Measurements from ENCODE around the gene PROX1. TPM values are rescaled to one million over a fixed set of nuclear protein-coding genes. Genes with fewer than 3 reads are reported as not detected.
A peak's percentile ranks its signal among the peaks of the same experiment; 100 is the strongest.

PROX1 gene
- total RNA-seq: 0.28 to 0.36 TPM (median 0.32 TPM) in 3 replicates
- long read RNA-seq: 0 reads

- H3K9me3 Mint-ChIP-seq (ENCODE audit: low read depth): no peaks in the 10 kb centered on the region
- H3K27ac Mint-ChIP-seq (ENCODE audit: unreplicated experiment): peak within 1 kb of the TSS; percentile 86
- peak; percentile 37 for TF ChIP-seq CTCF (IDR thresholded peaks at IDR 0.05)
- peaks cover 83% of the 10 kb centered on the region for H3K27me3 Mint-ChIP-seq (ENCODE audit: low read depth)
- DNase-seq (ENCODE audit: low spot score): no peak
- H3K4me1 Mint-ChIP-seq (ENCODE audit: low read depth): peaks cover 33% of the 10 kb centered on the region
- H3K4me3 Mint-ChIP-seq (ENCODE audit: unreplicated experiment): peak within 1 kb of the TSS; percentile 88
- H3K36me3 Mint-ChIP-seq (ENCODE audit: low read depth): no peaks in the 10 kb centered on the region
These were observed at the start of gene PROX1 for GRCh38 chr1:213987927-213988506. Gene PROX1 (plus strand): TSS chr1:213987973. CDS start chr1:213996536, 8,563 bp downstream.

- Mint-ChIP-seq H3K27me3 (ENCODE audit: low read depth) (no peaks in the 10 kb centered on the region), H3K27ac (ENCODE audit: unreplicated experiment) (no peak overlapping the region), H3K36me3 (ENCODE audit: low read depth) (no peaks in the 10 kb centered on the region), H3K4me3 (ENCODE audit: unreplicated experiment) (no peak overlapping the region), H3K9me3 (ENCODE audit: low read depth) (peaks cover 5% of the 10 kb centered on the region), H3K4me1 (ENCODE audit: low read depth) (no peaks in the 10 kb centered on the region)
- DNase-seq (ENCODE audit: low spot score): no peak
- no peak for TF ChIP-seq CTCF (IDR thresholded peaks at IDR 0.05)
These were observed 49.0 kb upstream of the PROX1 start for GRCh38 chr1:213938776-213939175.

- H3K27me3 Mint-ChIP-seq (ENCODE audit: low read depth): peaks cover 1% of the 10 kb centered on the region
- H3K36me3 Mint-ChIP-seq (ENCODE audit: low read depth): no peaks in the 10 kb centered on the region
- H3K27ac Mint-ChIP-seq (ENCODE audit: unreplicated experiment): no peak overlapping the region
- no peaks in the 10 kb centered on the region for H3K4me1 Mint-ChIP-seq (ENCODE audit: low read depth)
- H3K9me3 Mint-ChIP-seq (ENCODE audit: low read depth): peaks cover 5% of the 10 kb centered on the region
- H3K4me3 Mint-ChIP-seq (ENCODE audit: unreplicated experiment): no peak overlapping the region
- no peak for DNase-seq (ENCODE audit: low spot score)
- no peak for TF ChIP-seq CTCF (IDR thresholded peaks at IDR 0.05)
These were observed 47.9 kb upstream of the PROX1 start for GRCh38 chr1:213939888-213940287.

GRCh38 chr1:213940947-213941346, 46.8 kb upstream of the PROX1 start:
- Mint-ChIP-seq H3K4me3 (ENCODE audit: unreplicated experiment) (no peak overlapping the region), H3K9me3 (ENCODE audit: low read depth) (peaks cover 5% of the 10 kb centered on the region), H3K4me1 (ENCODE audit: low read depth) (no peaks in the 10 kb centered on the region), H3K27me3 (ENCODE audit: low read depth) (peaks cover 11% of the 10 kb centered on the region), H3K36me3 (ENCODE audit: low read depth) (no peaks in the 10 kb centered on the region), H3K27ac (ENCODE audit: unreplicated experiment) (no peak overlapping the region)
- no peak for DNase-seq (ENCODE audit: low spot score)
- no peak for TF ChIP-seq CTCF (IDR thresholded peaks at IDR 0.05)

- H3K9me3 Mint-ChIP-seq (ENCODE audit: low read depth): peaks cover 2% of the 10 kb centered on the region
- H3K4me1 Mint-ChIP-seq (ENCODE audit: low read depth): no peaks in the 10 kb centered on the region
- no peak overlapping the region for H3K27ac Mint-ChIP-seq (ENCODE audit: unreplicated experiment)
- H3K27me3 Mint-ChIP-seq (ENCODE audit: low read depth): peaks cover 13% of the 10 kb centered on the region
- H3K4me3 Mint-ChIP-seq (ENCODE audit: unreplicated experiment): no peak overlapping the region
- TF ChIP-seq CTCF (IDR thresholded peaks at IDR 0.05): no peak
- no peak for DNase-seq (ENCODE audit: low spot score)
- H3K36me3 Mint-ChIP-seq (ENCODE audit: low read depth): no peaks in the 10 kb centered on the region
These were observed 45.7 kb upstream of the PROX1 start for GRCh38 chr1:213942061-213942460.
